Duodenal mucosa (tissue), 2 donors: ENCODE data around the gene TMEM158.

Experiments
- H3K27ac ChIP-seq: one replicate; pipeline ENCODE4 v1.7.0; 2013; ENCODE audit warnings: low read depth, low read length
- H3K27me3 ChIP-seq, 2 donors: one replicate each; pipeline ENCODE4 v1.7.0; 2013; ENCODE audit warnings: low read length in 2 of 2, control low read depth in 1 of 2; ENCODE audit not compliant: insufficient read depth in 2 of 2, control insufficient read depth in 1 of 2
- H3K36me3 ChIP-seq, 2 donors: one replicate each; pipeline ENCODE4 v1.7.0; 2013; ENCODE audit warnings: low read length in 2 of 2, control low read depth in 1 of 2; ENCODE audit not compliant: insufficient read depth in 2 of 2, control insufficient read depth in 1 of 2
- H3K4me1 ChIP-seq, 2 donors: one replicate each; pipeline ENCODE4 v1.7.0; 2013; ENCODE audit warnings: low read length in 2 of 2, control low read depth in 1 of 2; ENCODE audit not compliant: insufficient read depth in 2 of 2, control insufficient read depth in 1 of 2
- H3K4me3 ChIP-seq, 2 donors: one replicate each; pipeline ENCODE4 v1.7.0; 2013; ENCODE audit warnings: low read length in 2 of 2, low read depth in 1 of 2
- H3K9ac ChIP-seq, 2 donors: one replicate each; pipeline ENCODE4 v1.7.0; 2013; ENCODE audit warnings: low read length in 2 of 2, low read depth in 1 of 2
- H3K9me3 ChIP-seq, 2 donors: one replicate each; pipeline ENCODE4 v1.7.0; 2013; ENCODE audit warnings: low read length in 2 of 2, control low read depth in 1 of 2; ENCODE audit not compliant: control insufficient read depth in 1 of 2

TMEM158 gene

DNA sequence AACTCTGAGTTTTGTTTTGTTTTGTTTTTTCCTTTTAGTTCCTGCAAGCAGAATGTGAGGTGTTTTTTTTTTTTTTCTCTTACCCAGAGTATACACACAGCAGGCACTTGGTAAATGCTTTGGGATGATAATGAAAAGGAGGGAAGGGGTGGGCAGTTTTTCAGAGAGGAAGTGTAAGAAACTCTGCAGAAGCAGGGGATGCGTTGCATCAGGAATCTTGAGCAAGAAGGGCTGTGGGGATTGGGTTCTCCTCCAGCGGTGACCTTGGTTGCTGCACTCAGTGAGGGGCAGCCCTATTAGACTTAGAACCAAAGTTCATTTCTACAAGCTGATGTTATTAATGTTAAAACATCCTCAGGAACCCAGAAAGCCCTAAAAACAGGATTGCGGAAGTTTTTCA is 32.2 kb upstream of the TMEM158 start:
- H3K9ac ChIP-seq: no peak overlapping the region

GRCh38 chr3:45253316-45253715 is 27.2 kb upstream of the TMEM158 start:
- Histone ChIP-seq H3K9me3 (no peaks in the 10 kb centered on the region), H3K9ac (no peak overlapping the region), H3K27me3 (no peaks in the 10 kb centered on the region), H3K4me1 (no peaks in the 10 kb centered on the region), H3K36me3 (no peaks in the 10 kb centered on the region), H3K4me3 (no peak overlapping the region), H3K27ac (no peak overlapping the region)

More for the DNA sequence above, 32.2 kb upstream of the TMEM158 start:
- no peak overlapping the region for H3K27ac ChIP-seq
- no peaks in the 10 kb centered on the region for H3K36me3 ChIP-seq
- no peaks in the 10 kb centered on the region for H3K9me3 ChIP-seq
- H3K4me3 ChIP-seq: no peak overlapping the region
- H3K27me3 ChIP-seq: no peaks in the 10 kb centered on the region
- H3K4me1 ChIP-seq: no peaks in the 10 kb centered on the region

GRCh38 chr3:45252826-45253225 is 26.7 kb upstream of the TMEM158 start:
- Histone ChIP-seq H3K27ac (no peak overlapping the region), H3K9ac (no peak overlapping the region), H3K4me1 (no peaks in the 10 kb centered on the region), H3K4me3 (no peak overlapping the region), H3K9me3 (no peaks in the 10 kb centered on the region), H3K36me3 (no peaks in the 10 kb centered on the region), H3K27me3 (no peaks in the 10 kb centered on the region)

- no peaks in the 10 kb centered on the region for H3K36me3 ChIP-seq
- no peaks in the 10 kb centered on the region for H3K4me1 ChIP-seq
- no peaks in the 10 kb centered on the region for H3K27me3 ChIP-seq
- no peak overlapping the region for H3K27ac ChIP-seq
- no peaks in the 10 kb centered on the region for H3K9me3 ChIP-seq
- H3K4me3 ChIP-seq: no peak overlapping the region
- H3K9ac ChIP-seq: no peak overlapping the region
Observed at GRCh38 chr3:45249391-45249790, 23.3 kb upstream of the TMEM158 start.

DNA sequence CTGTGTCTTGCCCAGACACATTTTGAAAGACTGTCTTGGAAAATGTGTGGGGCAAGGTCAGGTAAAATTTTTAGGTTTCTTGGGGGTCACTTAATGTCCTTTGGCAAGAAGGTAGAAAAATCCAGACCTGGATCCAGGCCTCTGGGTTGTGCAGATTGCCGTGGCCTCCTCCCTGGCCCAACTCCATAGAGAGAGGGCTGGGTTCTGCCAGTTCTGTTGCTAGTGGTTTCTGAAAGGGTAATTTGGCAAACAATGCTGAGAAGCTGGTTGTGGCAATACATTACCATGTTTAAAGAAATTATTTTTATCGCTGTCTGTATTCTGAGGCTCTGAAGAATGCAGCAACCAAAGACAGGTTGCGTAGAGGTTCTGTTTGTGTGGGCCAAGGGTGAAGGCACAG is 20.2 kb upstream of the TMEM158 start:
- H3K27ac ChIP-seq: no peak overlapping the region
- no peak overlapping the region for H3K4me3 ChIP-seq
- H3K4me1 ChIP-seq: no peaks in the 10 kb centered on the region
- no peak overlapping the region for H3K9ac ChIP-seq
- no peaks in the 10 kb centered on the region for H3K9me3 ChIP-seq
- no peaks in the 10 kb centered on the region for H3K36me3 ChIP-seq
- H3K27me3 ChIP-seq: no peaks in the 10 kb centered on the region

GRCh38 chr3:45244356-45244755 is 18.3 kb upstream of the TMEM158 start:
- Histone ChIP-seq H3K27me3 (no peaks in the 10 kb centered on the region), H3K9me3 (no peaks in the 10 kb centered on the region), H3K9ac (no peak overlapping the region), H3K36me3 (no peaks in the 10 kb centered on the region), H3K4me1 (no peaks in the 10 kb centered on the region), H3K4me3 (no peak overlapping the region), H3K27ac (no peak overlapping the region)

DNA sequence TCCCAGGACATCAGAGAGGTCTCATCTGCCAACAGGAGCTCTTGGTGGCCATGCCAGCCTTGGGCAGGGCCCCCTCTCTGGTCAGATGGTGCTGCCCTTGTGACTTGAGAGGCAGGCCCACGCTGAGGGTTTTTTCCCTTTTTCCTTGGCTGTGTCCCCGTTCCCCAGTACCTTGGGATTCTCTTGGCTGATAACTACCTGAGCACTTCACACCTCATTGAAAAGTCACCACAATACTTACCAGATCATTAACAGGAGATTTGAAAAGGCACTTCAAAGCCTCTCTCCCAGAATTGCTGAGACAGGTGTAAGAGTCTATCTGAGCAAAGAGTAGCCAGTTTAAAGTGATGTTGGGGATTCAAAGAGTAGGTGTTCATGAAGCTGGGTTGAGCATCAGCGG is 15.1 kb upstream of the TMEM158 start:
- no peak overlapping the region for H3K4me3 ChIP-seq
- H3K4me1 ChIP-seq: no peaks in the 10 kb centered on the region
- no peak overlapping the region for H3K9ac ChIP-seq
- H3K27ac ChIP-seq: no peak overlapping the region
- H3K9me3 ChIP-seq: no peaks in the 10 kb centered on the region
- no peaks in the 10 kb centered on the region for H3K36me3 ChIP-seq
- H3K27me3 ChIP-seq: no peaks in the 10 kb centered on the region

- no peak overlapping the region for H3K9ac ChIP-seq
- no peaks in the 10 kb centered on the region for H3K27me3 ChIP-seq
- no peak overlapping the region for H3K27ac ChIP-seq
- H3K4me1 ChIP-seq: no peaks in the 10 kb centered on the region
- no peak overlapping the region for H3K4me3 ChIP-seq
- H3K9me3 ChIP-seq: no peaks in the 10 kb centered on the region
- no peaks in the 10 kb centered on the region for H3K36me3 ChIP-seq
Observed at GRCh38 chr3:45240292-45240691, 14.2 kb upstream of the TMEM158 start.

DNA sequence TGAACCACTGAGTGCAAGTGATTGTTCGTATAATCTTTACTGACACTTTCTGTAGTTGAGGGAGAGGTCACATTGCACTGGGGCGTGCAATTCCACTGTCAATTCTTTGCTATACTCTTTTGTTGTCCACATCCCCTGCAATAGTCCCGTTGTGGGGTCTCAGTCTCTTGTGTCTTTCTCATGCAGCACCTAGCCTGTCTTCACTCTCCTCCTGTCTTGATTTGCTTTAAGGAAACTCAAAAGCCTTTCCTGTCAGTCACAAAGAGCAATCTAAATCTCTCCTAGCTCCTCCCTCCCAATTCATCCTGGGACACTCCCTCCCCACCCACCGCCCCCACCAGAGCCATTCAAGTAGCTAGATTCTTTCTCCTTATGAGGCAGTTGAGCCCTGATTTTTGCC is 13.2 kb upstream of the TMEM158 start:
- Histone ChIP-seq H3K4me3 (no peak overlapping the region), H3K27ac (no peak overlapping the region), H3K27me3 (no peaks in the 10 kb centered on the region), H3K9ac (no peak overlapping the region), H3K9me3 (no peaks in the 10 kb centered on the region), H3K4me1 (no peaks in the 10 kb centered on the region), H3K36me3 (no peaks in the 10 kb centered on the region)

DNA sequence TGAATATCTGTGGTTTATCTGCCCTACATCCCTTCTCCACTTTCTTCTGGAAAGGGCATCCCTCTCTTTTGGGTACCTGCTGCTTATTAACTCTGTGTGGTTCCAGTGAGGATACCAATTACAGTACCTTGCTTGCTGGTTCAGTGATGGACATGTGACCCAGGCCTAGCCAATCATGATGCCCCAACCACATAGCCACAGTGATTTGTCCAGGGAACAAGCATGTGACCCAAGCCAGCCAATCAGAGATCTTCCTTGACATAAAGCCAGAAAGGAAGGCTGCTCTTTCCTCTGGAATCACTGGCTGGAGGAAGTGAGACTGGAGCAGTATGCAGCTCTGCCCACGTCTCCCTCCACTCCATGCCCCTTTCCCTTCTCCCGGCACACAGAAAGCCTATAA is 10.9 kb upstream of the TMEM158 start:
- H3K36me3 ChIP-seq: no peaks in the 10 kb centered on the region
- H3K9me3 ChIP-seq: no peaks in the 10 kb centered on the region
- no peak overlapping the region for H3K4me3 ChIP-seq
- no peak overlapping the region for H3K9ac ChIP-seq
- H3K4me1 ChIP-seq: no peaks in the 10 kb centered on the region
- peaks cover 0 to 2% of the 10 kb centered on the region in 2 donors for H3K27me3 ChIP-seq
- H3K27ac ChIP-seq: no peak overlapping the region

DNA sequence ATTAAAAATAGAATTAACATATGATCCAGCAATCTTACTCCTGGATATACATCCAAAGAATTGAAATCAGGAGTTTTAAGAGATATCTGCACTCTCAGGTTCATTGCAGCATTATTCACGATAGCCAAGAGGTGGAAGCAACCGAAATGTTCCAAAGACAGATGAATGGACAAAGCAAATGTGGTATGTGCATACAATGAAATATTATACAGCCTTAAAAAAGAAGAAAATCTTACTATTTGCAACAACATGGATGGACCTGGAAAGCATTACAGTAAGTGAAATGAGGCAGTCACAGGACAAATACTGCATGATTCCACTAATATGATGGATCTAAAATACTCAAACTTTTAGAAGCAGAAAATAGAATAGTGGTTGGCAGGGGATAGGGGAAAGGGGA is 9.3 kb upstream of the TMEM158 start:
- no peak overlapping the region for H3K9ac ChIP-seq
- H3K27me3 ChIP-seq: peaks cover 12 to 14% of the 10 kb centered on the region in 2 donors
- H3K36me3 ChIP-seq: no peaks in the 10 kb centered on the region
- H3K27ac ChIP-seq: no peak overlapping the region
- H3K4me3 ChIP-seq: no peak overlapping the region
- no peaks in the 10 kb centered on the region for H3K9me3 ChIP-seq
- no peaks in the 10 kb centered on the region for H3K4me1 ChIP-seq
